IMR-90 (cell line): ENCODE data around the gene NDRG4. TPM values are rescaled to one million over a fixed set of nuclear protein-coding genes. Genes with fewer than 3 reads are reported as not detected.

Experiments used
- ATAC-seq: fragments of 200-7000 bp; cut with Tn5 transposase; 2 replicates; pipeline ENCODE4 v1.9.1; 2020; ENCODE audit warnings: low read depth, mild to moderate bottlenecking, moderate library complexity
- BruUV-seq: library from RNA; stranded (reverse); fragments of 400-500 nt; replicated peaks from 2 replicates; lab custom pipeline; 2021; lab: Mats Ljungman, UMichigan
- CTCF ChIA-PET: fragments of 300-600 bp; formaldehyde crosslinking; extraction: SDS; loops from one replicate; lab custom pipeline; 2021; ENCODE audit warnings: antibody characterized with exemption; lab: Yijun Ruan, JAX
- POLR2A ChIA-PET: fragments of 300-600 bp; sonication (Branson Sonifier 250); formaldehyde crosslinking; loops from one replicate; lab custom pipeline; 2022; ENCODE audit warnings: antibody characterized with exemption; ENCODE audit not compliant: unreplicated experiment; lab: Charles Lee
- DNase-seq: peaks from one replicate; pipeline ENCODE4 v3.0.0; 2013
- H2AFZ ChIP-seq: replicated peaks from 2 replicates; pipeline ENCODE3; 2013; ENCODE audit warnings: low read length, mild to moderate bottlenecking; ENCODE audit not compliant: poor library complexity
- H2AK5ac ChIP-seq: 2 replicates; pipeline ENCODE4 v1.6.1; 2013; ENCODE audit warnings: low read depth, low read length, inconsistent platforms
- H2AK9ac ChIP-seq: replicated peaks from 2 replicates; pipeline ENCODE3; 2013; ENCODE audit warnings: mild to moderate bottlenecking, low read depth, low read length, moderate library complexity; ENCODE audit not compliant: poor library complexity
- H2BK120ac ChIP-seq: 2 replicates; pipeline ENCODE4 v1.6.1; 2013; ENCODE audit warnings: low read depth, low read length, inconsistent platforms
- H2BK15ac ChIP-seq: 3 replicates; pipeline ENCODE4 v1.6.1; 2013; ENCODE audit warnings: low read depth, low read length, inconsistent platforms
- H2BK20ac ChIP-seq: 2 replicates; pipeline ENCODE4 v1.6.1; 2013; ENCODE audit warnings: low read depth, mild to moderate bottlenecking, inconsistent platforms, low read length, moderate library complexity
- H2BK5ac ChIP-seq: 2 replicates; pipeline ENCODE4 v1.6.1; 2013; ENCODE audit warnings: mild to moderate bottlenecking, low read depth, low read length, inconsistent platforms; ENCODE audit not compliant: poor library complexity, severe bottlenecking
- H3K14ac ChIP-seq: replicated peaks from 2 replicates; pipeline ENCODE4 v1.6.1; 2013; ENCODE audit warnings: low read depth, low read length, inconsistent platforms
- H3K18ac ChIP-seq: 2 replicates; pipeline ENCODE4 v1.6.1; 2013; ENCODE audit warnings: low read depth, low read length, control low read depth
- H3K23ac ChIP-seq: 2 replicates; pipeline ENCODE4 v1.6.1; 2013; ENCODE audit warnings: low read depth, low read length, inconsistent platforms
- H3K27ac ChIP-seq: 2 replicates; pipeline ENCODE4 v1.5.1; 2013; ENCODE audit warnings: mild to moderate bottlenecking, control low read depth, low read length; ENCODE audit not compliant: insufficient read depth
- H3K27me3 ChIP-seq: 2 replicates; pipeline ENCODE4 v1.6.1; 2013; ENCODE audit warnings: low read length; ENCODE audit not compliant: control insufficient read depth, insufficient read depth
- H3K36me3 ChIP-seq: 2 replicates; pipeline ENCODE4 v1.6.1; 2013; ENCODE audit warnings: low read length, mixed read lengths; ENCODE audit not compliant: control insufficient read depth, insufficient read depth
- H3K4ac ChIP-seq: 2 replicates; pipeline ENCODE4 v1.6.1; 2013; ENCODE audit warnings: low read depth, low read length, inconsistent platforms
- H3K4me1 ChIP-seq: 2 replicates; pipeline ENCODE4 v1.6.1; 2013; ENCODE audit warnings: low read length, mixed read lengths; ENCODE audit not compliant: control insufficient read depth, insufficient read depth
- H3K4me2 ChIP-seq: 2 replicates; pipeline ENCODE4 v1.6.1; 2013; ENCODE audit warnings: low read depth, mild to moderate bottlenecking, control low read depth, low read length, moderate library complexity
- H3K4me3 ChIP-seq: 2 replicates; pipeline ENCODE4 v1.5.1; 2013; ENCODE audit warnings: low read depth, mild to moderate bottlenecking, control low read depth, low read length, moderate library complexity; ENCODE audit not compliant: insufficient read depth
- H3K56ac ChIP-seq: 2 replicates; pipeline ENCODE4 v1.6.1; 2013; ENCODE audit warnings: low read length, inconsistent platforms; ENCODE audit not compliant: insufficient read depth; ENCODE audit errors: extremely low read depth
- H3K79me1 ChIP-seq, 2 experiments: 2 replicates each; pipeline ENCODE4 v1.6.1; 2013; ENCODE audit warnings: low read length in 2 of 2, inconsistent platforms in 1 of 2, low read depth in 1 of 2
- H3K9ac ChIP-seq: 2 replicates; pipeline ENCODE4 v1.6.1; 2013; ENCODE audit warnings: low read depth, low read length, control low read depth
- H3K9me1 ChIP-seq: 2 replicates; pipeline ENCODE4 v1.6.1; 2013; ENCODE audit warnings: low read length, inconsistent platforms; ENCODE audit not compliant: insufficient read depth
- H3K9me3 ChIP-seq: 2 replicates; pipeline ENCODE4 v1.6.1; 2013; ENCODE audit warnings: low read length; ENCODE audit not compliant: control insufficient read depth, insufficient read depth
- H4K20me1 ChIP-seq: 2 replicates; pipeline ENCODE4 v1.6.1; 2013; ENCODE audit warnings: low read length, inconsistent platforms; ENCODE audit not compliant: insufficient read depth
- H4K5ac ChIP-seq: 2 replicates; pipeline ENCODE4 v1.6.1; 2013; ENCODE audit warnings: mild to moderate bottlenecking, low read depth, low read length, control low read depth
- H4K8ac ChIP-seq, 2 experiments: 2 replicates each; pipeline ENCODE4 v1.6.1; 2013; ENCODE audit warnings: low read depth in 2 of 2, low read length in 2 of 2, control low read depth in 1 of 2, inconsistent platforms in 1 of 2
- H4K91ac ChIP-seq: 2 replicates; pipeline ENCODE4 v1.6.1; 2013; ENCODE audit warnings: low read depth, low read length, inconsistent platforms; ENCODE audit not compliant: insufficient read depth
- BHLHE40 ChIP-seq: fragments of 150-350 bp; IDR thresholded peaks from 2 replicates; pipeline ENCODE4 v1.6.1; 2016; ENCODE audit warnings: mild to moderate bottlenecking, low read depth, low read length
- CEBPB ChIP-seq: IDR thresholded peaks from 2 replicates; pipeline ENCODE4 v1.6.1; 2012; ENCODE audit warnings: low read depth, low read length, improper control_type of control experiment
- ELK1 ChIP-seq: fragments of 150-350 bp; IDR thresholded peaks from 2 replicates; pipeline ENCODE4 v1.6.1; 2016; ENCODE audit warnings: low read depth, mild to moderate bottlenecking, low read length, moderate library complexity, borderline replicate concordance
- FOS ChIP-seq: fragments of 150-350 bp; IDR thresholded peaks from 2 replicates; pipeline ENCODE4 v1.6.1; 2016; ENCODE audit warnings: low read depth, low read length
- MAZ ChIP-seq: IDR thresholded peaks from 2 replicates; pipeline ENCODE4 v1.6.1; 2012; ENCODE audit warnings: low read depth, mild to moderate bottlenecking, low read length, improper control_type of control experiment, moderate library complexity, borderline replicate concordance
- WGBS, 2 experiments: methylation state at CpG; one replicate each; pipeline versions ENCODE4 v1.1.5 to v1.1.7; 2013; ENCODE audit warnings: missing lambda C conversion rate in 2 of 2; ENCODE audit not compliant: insufficient read length in 1 of 2; ENCODE audit errors: extremely low coverage in 2 of 2; 5-methylcytosine and 5-hydroxymethylcytosine counted together
- dilution Hi-C: fragments of 300-500 bp; cut with HindIII; formaldehyde crosslinking; loops from one replicate; pipeline ENCODE4 v1.14.3; 2018; ENCODE audit warnings: low sequenced_read_pairs; ENCODE audit not compliant: unreplicated experiment
- in situ Hi-C: fragments of 300-500 bp; cut with MboI; formaldehyde crosslinking; loops from 3 replicates; pipeline ENCODE4 v1.14.3; 2019; ENCODE audit warnings: low sequenced_read_pairs, inconsistent platforms, mixed read lengths
- intact Hi-C: fragments of 100-400 bp; cut with micrococcal nuclease; formaldehyde crosslinking; loops from 2 replicates; pipeline ENCODE4 v1.10.0; 2022
- polyA plus RNA-seq, 3 experiments: library from polyadenylated mRNA; depleted of rRNA; stranded (reverse); fragments of >200 nt; gene quantifications; 2 replicates each; pipeline ENCODE4 v1.2.3, GENCODE V29; 2012; ENCODE audit warnings: low replicate concordance in 1 of 3
- total RNA-seq: library from RNA; depleted of rRNA; stranded (reverse); fragments of >200 nt; gene quantifications from 2 replicates; pipeline ENCODE4 v1.2.3, GENCODE V29; 2012

Gene NDRG4
- total and polyA plus RNA-seq, 2 of the 4 experiments (the other 2 are of a cell fraction) = 10.9 to 23.5 TPM

- no peak overlapping the region for H3K23ac ChIP-seq
- TF ChIP-seq BHLHE40 = no peak
- no peak for TF ChIP-seq MAZ
- TF ChIP-seq ELK1 = no peak
- TF ChIP-seq FOS = no peak
- TF ChIP-seq CEBPB = no peak
- H3K9me3 ChIP-seq = no peaks in the 10 kb centered on the region
- no peaks in the 10 kb centered on the region for H3K36me3 ChIP-seq
- no peak overlapping the region for H3K27ac ChIP-seq
- H3K4me3 ChIP-seq = no peak overlapping the region
- no peak overlapping the region for H3K14ac ChIP-seq
- BruUV-seq = no TSS peak
- H2BK5ac ChIP-seq = no peak overlapping the region
- H2BK120ac ChIP-seq = no peak overlapping the region
- no peak overlapping the region for H4K5ac ChIP-seq
- ATAC-seq = no peak
- H2BK15ac ChIP-seq = no peak overlapping the region
- intact Hi-C loops (no loop called here), dilution Hi-C loops (no loop called here), in situ Hi-C loops (no loop called here)
- no peaks in the 10 kb centered on the region for H4K20me1 ChIP-seq
- H4K91ac ChIP-seq = no peak overlapping the region
- no peaks in the 10 kb centered on the region for H3K79me1 ChIP-seq
- 20% methylated on average over 1 of the region's 3 CpGs; no CpG with 5 or more reads in 1 of the 2 experiments for WGBS, 2 experiments
- no peaks in the 10 kb centered on the region for H3K9me1 ChIP-seq
- H2AK5ac ChIP-seq = no peak overlapping the region
- H2AFZ ChIP-seq = no peak overlapping the region
- H3K4me2 ChIP-seq = no peak overlapping the region
- H4K8ac ChIP-seq = no peak overlapping the region
- no peak overlapping the region for H3K4ac ChIP-seq
- no peak for DNase-seq
- no peak overlapping the region for H2BK20ac ChIP-seq
- peaks cover 20% of the 10 kb centered on the region for H3K27me3 ChIP-seq
- H3K18ac ChIP-seq = no peak overlapping the region
- POLR2A ChIA-PET = no interaction called here
- no peak overlapping the region for H3K9ac ChIP-seq
- CTCF ChIA-PET = no interaction called here
- no peaks in the 10 kb centered on the region for H3K4me1 ChIP-seq
- H3K56ac ChIP-seq = no peak overlapping the region
- no peak overlapping the region for H2AK9ac ChIP-seq
These were observed 48.7 kb upstream of the NDRG4 start for GRCh38 chr16:58451265-58451689.
